Posterior vena cava (tissue), 2 donors: Measurements from ENCODE around the gene ADAMTS2. TPM values are rescaled to one million over a fixed set of nuclear protein-coding genes. Genes with fewer than 3 reads are reported as not detected.

Source experiments
- DNase-seq: peaks from one replicate; pipeline ENCODE4 v3.0.0-alpha.2; 2020; ENCODE audit warnings: low spot score
- intact Hi-C, 2 donors: fragments of 100-400 bp; cut with DNase I; formaldehyde crosslinking; loops; one replicate each; pipeline versions ENCODE4 v1.14.1 to v1.14.2; 2022 to 2023
- total RNA-seq, 2 donors: library from RNA; stranded (reverse); fragmentation: NEBNext Ultra II Directional; extraction: Animal tissue kit (Norgen Biotek cat#: 25700); gene quantifications; one replicate each; pipeline ENCODE4 v1.2.1, GENCODE V29; 2021
- donor health status: DM: yes; HTN: yes; CAD: no.
- donor health status: DM: yes; HTN: yes; CAD: no.

The ADAMTS2 gene
- total RNA-seq, 2 donors from 2014 or later: 27.1 to 62.0 TPM

GRCh38 chr5:179185256-179185940 is 159.9 kb downstream of the ADAMTS2 start:
- intact Hi-C loops: no loop called here
- no peak for DNase-seq

- intact Hi-C loops: loop anchor here in 1 of 2 donors (5.0 kb wide), 1 partner anchor 508 kb away; no protein-coding TSS in a partner anchor
- no peak for DNase-seq
Measured at GRCh38 chr5:179184521-179185050, 160.7 kb downstream of the ADAMTS2 start.

DNA sequence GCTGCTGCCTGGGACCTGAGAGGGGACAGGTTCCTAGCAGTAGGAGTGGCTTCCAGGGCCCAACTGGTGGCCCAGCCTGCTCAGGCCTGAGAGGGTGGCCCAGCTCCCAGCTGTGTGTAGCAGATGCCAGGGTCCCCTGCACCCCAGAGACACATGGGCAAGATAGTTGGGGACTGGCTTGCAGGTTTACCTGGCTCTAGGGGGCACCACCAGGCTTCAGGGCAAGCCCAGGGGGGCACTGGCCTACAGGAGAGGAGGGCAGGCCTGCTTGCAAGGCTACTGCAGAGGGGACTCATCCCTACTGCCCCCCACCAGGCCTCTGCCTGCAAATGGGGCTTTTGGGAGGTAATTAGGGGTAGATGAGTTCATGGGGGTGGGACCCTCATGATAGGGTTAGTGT is 161.8 kb downstream of the ADAMTS2 start:
- DNase-seq: no peak
- intact Hi-C loops: loop anchor here in 1 of 2 donors (5.0 kb wide), 1 partner anchor 509 kb away; no protein-coding TSS in a partner anchor

DNA sequence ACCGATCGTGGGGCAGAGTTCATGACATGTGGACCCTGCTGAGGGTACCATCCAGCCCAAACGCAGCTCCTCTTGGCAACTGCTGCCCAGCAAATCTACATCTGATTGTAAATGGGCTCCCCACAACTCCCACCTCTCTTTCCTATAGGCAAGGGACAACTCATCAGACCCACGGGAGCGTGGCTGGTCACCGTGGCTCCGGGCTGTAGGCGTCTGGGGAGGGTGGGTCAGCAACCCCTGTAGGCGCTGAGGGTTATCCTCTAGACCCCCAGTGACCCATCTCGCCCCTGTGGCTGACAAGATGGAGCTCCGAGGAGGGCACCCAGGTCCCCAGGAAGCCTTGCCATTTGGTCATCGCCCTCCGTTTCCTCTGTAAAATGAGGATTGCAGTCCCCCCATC is 162.7 kb downstream of the ADAMTS2 start:
- DNase-seq: no peak
- intact Hi-C loops: loop anchor here in 1 of 2 donors (5.0 kb wide), 1 partner anchor 510 kb away; no protein-coding TSS in a partner anchor

- intact Hi-C loops: loop anchor here in 1 of 2 donors (1.0 to 5.0 kb wide), 2 partner anchors 41 to 510 kb away; no protein-coding TSS in a partner anchor
- no peak for DNase-seq
Measured at GRCh38 chr5:179181988-179182387, 163.3 kb downstream of the ADAMTS2 start.

GRCh38 chr5:179180921-179181645 is 164.2 kb downstream of the ADAMTS2 start:
- DNase-seq: no peak
- intact Hi-C loops: loop anchor here in 1 of 2 donors (1.0 to 5.0 kb wide), 2 partner anchors 40 to 511 kb away; no protein-coding TSS in a partner anchor

DNA sequence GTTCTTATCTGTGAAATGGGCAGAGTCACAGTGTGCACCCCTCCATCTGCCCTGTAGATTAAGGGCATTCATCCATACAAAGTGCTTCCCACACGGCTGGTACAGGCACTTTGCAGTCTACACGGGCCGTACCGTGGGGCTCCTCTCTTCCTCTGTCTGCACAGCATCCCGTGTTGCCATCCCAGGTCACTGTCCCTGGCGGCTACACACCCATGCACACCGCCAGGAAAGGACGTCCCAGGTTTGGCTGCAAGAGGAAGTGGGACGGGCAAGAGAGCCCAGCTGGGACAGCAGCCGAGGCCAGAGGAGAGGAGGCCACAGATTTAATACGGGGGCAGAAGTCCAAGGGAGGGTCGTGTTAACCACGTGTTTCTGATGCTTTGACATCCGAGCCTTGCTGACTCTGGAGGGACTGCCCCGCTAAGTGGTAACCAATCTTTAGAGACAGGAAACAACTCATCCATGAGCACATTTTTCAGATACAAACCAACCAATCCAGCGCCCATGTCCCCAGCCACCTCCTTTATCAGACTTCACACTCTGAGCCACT is 165.1 kb downstream of the ADAMTS2 start:
- DNase-seq: no peak
- intact Hi-C loops: loop anchor here in 1 of 2 donors (5.0 kb wide), 1 partner anchor 512 kb away; no protein-coding TSS in a partner anchor

DNA sequence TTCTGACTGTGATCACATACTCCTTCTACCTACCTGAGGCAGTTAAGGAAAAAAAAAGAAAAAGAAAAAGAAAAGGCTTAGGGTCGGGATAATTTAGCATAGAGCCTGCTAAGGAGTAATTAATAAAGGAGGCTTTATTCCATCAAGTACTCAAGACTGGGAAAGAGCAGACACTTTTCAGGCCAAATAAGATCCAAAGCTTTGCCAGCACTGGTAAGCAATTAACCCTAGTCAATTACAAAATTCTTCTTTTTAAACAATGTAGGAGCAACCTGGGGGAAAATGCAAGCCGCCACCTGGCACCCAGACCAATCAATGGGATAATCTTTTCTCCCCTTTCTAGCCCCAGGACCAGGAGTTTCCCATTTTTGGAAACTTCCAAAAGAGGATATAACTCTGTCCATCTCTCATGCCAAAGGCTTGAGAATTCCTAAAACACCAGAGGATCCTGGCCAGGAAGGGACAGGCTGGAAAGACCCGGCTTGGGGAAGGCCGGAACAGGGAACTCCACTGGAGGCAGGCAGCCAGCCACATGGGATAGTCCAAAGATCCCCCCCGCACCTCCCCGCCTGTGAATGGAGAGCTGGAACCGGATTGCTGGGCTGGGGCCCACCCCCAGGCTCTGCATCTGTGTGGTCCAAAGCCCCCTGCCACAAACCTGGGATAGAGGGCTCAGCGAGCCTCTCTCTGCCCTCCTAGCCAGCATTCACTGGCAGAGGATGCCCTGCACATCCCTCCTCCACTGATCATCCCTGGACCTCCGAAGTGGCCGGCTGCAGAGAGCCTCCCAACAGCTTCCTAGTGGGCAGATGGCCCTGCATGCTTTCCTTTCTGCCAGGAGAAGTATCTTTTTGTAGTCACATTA is 167.3 kb downstream of the ADAMTS2 start:
- peak; percentile 78 for DNase-seq
- intact Hi-C loops: no loop called here

DNA sequence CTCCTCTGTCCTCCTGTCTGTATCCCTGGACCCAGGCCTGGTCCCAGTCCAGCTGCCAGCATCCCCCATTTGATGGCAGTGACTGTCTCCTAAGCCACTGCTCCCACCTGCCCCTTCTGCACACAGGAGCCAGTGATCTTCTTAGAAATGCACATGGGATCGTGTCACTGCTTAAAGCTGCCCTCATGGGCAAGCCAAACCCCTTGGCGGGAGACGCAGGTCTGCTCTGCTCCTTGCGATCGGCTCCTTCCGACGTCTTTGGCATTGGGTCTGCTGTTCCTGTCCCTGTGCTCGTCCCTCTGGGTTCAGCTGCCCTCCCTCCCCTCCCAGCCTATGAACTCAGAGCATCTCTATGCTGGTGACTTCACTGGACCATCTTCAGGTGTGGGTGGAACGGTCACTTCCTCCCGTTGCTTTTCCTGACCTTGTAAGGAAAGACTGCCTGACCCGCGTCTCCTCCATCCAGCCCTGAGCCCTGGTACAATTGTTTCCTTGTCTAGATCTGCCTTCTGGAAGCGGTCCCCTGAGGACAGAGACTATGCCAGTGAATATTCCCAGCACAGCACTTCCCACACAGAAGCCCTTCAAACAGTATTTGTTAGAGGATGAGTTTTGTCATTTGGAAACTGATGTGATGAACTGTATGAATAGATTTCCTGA is 168.6 kb downstream of the ADAMTS2 start:
- intact Hi-C loops: no loop called here
- DNase-seq: peak; percentile 62

- peak; percentile 69 for DNase-seq
Measured at GRCh38 chr5:179176166-179176565, 169.1 kb downstream of the ADAMTS2 start.

GRCh38 chr5:179171816-179172745 is 173.2 kb downstream of the ADAMTS2 start:
- no peak for DNase-seq
- intact Hi-C loops: loop anchor here in 1 of 2 donors (1.0 kb wide), 1 partner anchor 174 kb away; no protein-coding TSS in a partner anchor

More at GRCh38 chr5:179176166-179176565, 169.1 kb downstream of the ADAMTS2 start:
- intact Hi-C loops: no loop called here

DNA sequence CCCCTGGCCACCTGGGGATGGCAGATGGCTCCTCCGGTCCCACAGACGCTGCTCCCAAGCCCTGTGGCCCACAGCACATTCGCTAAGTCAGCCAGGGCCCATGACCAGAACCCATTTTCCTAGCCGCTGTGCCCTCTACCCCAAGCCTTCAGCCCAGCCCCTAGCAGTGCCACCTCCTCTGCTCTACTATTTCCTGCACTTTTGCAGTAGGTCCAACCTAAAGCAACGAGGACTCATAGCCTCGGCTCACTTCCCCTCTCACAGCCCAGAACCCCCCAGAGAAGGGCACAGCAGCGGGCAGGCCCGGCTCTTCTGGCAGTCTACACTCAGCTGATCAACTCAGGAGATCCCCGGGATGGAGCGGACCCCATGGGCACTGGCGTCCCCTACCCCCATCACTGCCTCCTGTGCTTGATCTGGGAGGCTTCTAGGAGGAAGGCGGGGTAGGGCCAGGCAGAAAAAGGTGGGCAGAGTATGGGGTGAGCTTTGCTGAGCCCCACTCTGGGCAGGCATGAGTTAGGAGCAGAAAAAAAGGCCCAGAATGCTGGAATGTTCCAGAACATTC is 173.9 kb downstream of the ADAMTS2 start:
- intact Hi-C loops: loop anchor here in 1 of 2 donors (1.0 kb wide), 1 partner anchor 175 kb away; no protein-coding TSS in a partner anchor
- DNase-seq: no peak

DNA sequence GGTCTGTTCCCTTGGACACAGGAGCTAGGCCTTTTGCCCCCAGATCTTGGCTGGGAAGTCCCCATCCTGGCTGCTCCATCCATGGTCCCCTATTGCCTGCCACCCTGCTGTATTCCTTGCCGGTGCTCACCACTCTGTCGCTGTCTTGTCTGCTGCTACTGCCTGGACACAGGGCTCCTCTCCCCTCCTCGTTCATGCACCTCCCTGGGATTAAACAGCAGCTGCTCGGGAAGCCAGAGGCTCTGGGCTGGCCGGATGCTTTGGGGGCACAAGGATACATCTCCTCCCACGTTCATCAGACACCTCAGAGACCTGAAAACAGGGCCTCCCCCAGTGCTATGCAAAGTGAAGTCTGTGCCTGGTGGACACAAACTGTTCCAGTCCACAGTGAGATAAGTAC is 174.7 kb downstream of the ADAMTS2 start:
- DNase-seq: no peak
- intact Hi-C loops: loop anchor here in 1 of 2 donors (1.0 kb wide), 1 partner anchor 176 kb away; no protein-coding TSS in a partner anchor

GRCh38 chr5:179169836-179170235 is 175.4 kb downstream of the ADAMTS2 start:
- intact Hi-C loops: loop anchor here in 1 of 2 donors (5.0 kb wide), 2 partner anchors 177 to 322 kb away; partner anchors contain the start of gene ADAMTS2
- no peak for DNase-seq

GRCh38 chr5:179168664-179169063 is 176.6 kb downstream of the ADAMTS2 start:
- intact Hi-C loops: loop anchor here in 1 of 2 donors (5.0 kb wide), 2 partner anchors 179 to 324 kb away; partner anchors contain the start of gene ADAMTS2
- DNase-seq: peak; percentile 67

GRCh38 chr5:179167871-179168451 is 177.3 kb downstream of the ADAMTS2 start:
- DNase-seq: peak; percentile 50
- intact Hi-C loops: loop anchor here (2.0 to 5.0 kb wide), 3 partner anchors 179 to 327 kb away; partner anchors contain the start of gene ADAMTS2 (in 1 of the 2)
